AG09309 (cell line): Measurements from ENCODE around the gene IL1RAPL1.

Experiments
- DNase-seq: peaks from one replicate; pipeline ENCODE4 v3.0.0-alpha.2; 2010; ENCODE audit warnings: low read depth
- H3K4me3 ChIP-seq: 2 replicates; pipeline ENCODE4 v1.5.1; 2011; ENCODE audit warnings: mild to moderate bottlenecking, low read depth, low read length, moderate library complexity; ENCODE audit not compliant: control insufficient read depth
- CTCF ChIP-seq: IDR thresholded peaks from 2 replicates; pipeline ENCODE4 v1.5.1; 2011; ENCODE audit warnings: mild to moderate bottlenecking, low read depth, low read length, inconsistent platforms; ENCODE audit not compliant: insufficient read depth, control insufficient read depth; ENCODE audit errors: missing control alignments

Gene IL1RAPL1

GRCh38 chrX:28979877-28980276 lies 392.6 kb downstream of the IL1RAPL1 start:
- TF ChIP-seq CTCF = no peak
- no peak for DNase-seq
- H3K4me3 ChIP-seq = no peak overlapping the region

- H3K4me3 ChIP-seq = no peak overlapping the region
- no peak for TF ChIP-seq CTCF
- DNase-seq = no peak
These were observed 394.7 kb downstream of the IL1RAPL1 start for GRCh38 chrX:28981952-28982351.

GRCh38 chrX:28988246-28988645 lies 401.0 kb downstream of the IL1RAPL1 start:
- no peak for TF ChIP-seq CTCF
- no peak overlapping the region for H3K4me3 ChIP-seq

GRCh38 chrX:28997706-28998463 lies 410.6 kb downstream of the IL1RAPL1 start:
- TF ChIP-seq CTCF = no peak
- no peak for DNase-seq
- no peak overlapping the region for H3K4me3 ChIP-seq

More at GRCh38 chrX:28988246-28988645, 401.0 kb downstream of the IL1RAPL1 start:
- no peak for DNase-seq

GRCh38 chrX:28998609-28999135 lies 411.4 kb downstream of the IL1RAPL1 start:
- no peak for DNase-seq
- TF ChIP-seq CTCF = no peak
- no peak overlapping the region for H3K4me3 ChIP-seq

GRCh38 chrX:29012867-29013266 lies 425.6 kb downstream of the IL1RAPL1 start:
- TF ChIP-seq CTCF = no peak
- no peak overlapping the region for H3K4me3 ChIP-seq
- no peak for DNase-seq
